HCT116 (cell line): ENCODE measurements around the gene RUNDC1.

Source experiments
- ATF3 ChIP-seq: IDR thresholded peaks from 2 replicates; pipeline ENCODE4 v1.6.1; 2012
- CEBPB ChIP-seq: IDR thresholded peaks from 2 replicates; pipeline ENCODE4 v1.6.1; 2012; ENCODE audit warnings: low read depth
- CTCF ChIP-seq, 3 experiments: fragments of 200-600 bp in 1 of 3; sonication (generic) in 1 of 3; IDR thresholded peaks in 2 of 3; conservative IDR thresholded peaks in 1 of 3; 2 replicates each; pipeline ENCODE4 v1.5.1; 2012 to 2017; ENCODE audit warnings: low read depth in 2 of 3, low read length in 2 of 3, antibody characterized with exemption in 1 of 3, borderline replicate concordance in 1 of 3, control low read depth in 1 of 3, mild to moderate bottlenecking in 1 of 3, mixed read lengths in 1 of 3, mixed run types in 1 of 3, moderate library complexity in 1 of 3; ENCODE audit not compliant: insufficient read depth in 1 of 3
- EGR1 ChIP-seq: IDR thresholded peaks from 2 replicates; pipeline ENCODE4 v1.6.1; 2012; ENCODE audit warnings: low read depth
- EZH2 ChIP-seq: fragments of 200-600 bp; sonication (generic); IDR thresholded peaks from 2 replicates; pipeline ENCODE4 v1.6.1; 2017; ENCODE audit warnings: antibody characterized with exemption, mixed run types
- JUND ChIP-seq: IDR thresholded peaks from 2 replicates; pipeline ENCODE4 v1.6.1; 2012
- POLR2A ChIP-seq: IDR thresholded peaks from 2 replicates; pipeline ENCODE4 v1.7.0; 2011; ENCODE audit warnings: borderline replicate concordance; ENCODE audit not compliant: insufficient read depth, insufficient read length; ENCODE audit errors: extremely low read depth
- POLR2AphosphoS5 ChIP-seq: IDR thresholded peaks from 2 replicates; pipeline ENCODE4 v1.6.1; 2011; ENCODE audit warnings: mild to moderate bottlenecking, low read depth, low read length, moderate library complexity
- RAD21 ChIP-seq: IDR thresholded peaks from 2 replicates; pipeline ENCODE4 v1.6.1; 2012; ENCODE audit warnings: low read depth, mild to moderate bottlenecking
- TCF7L2 ChIP-seq: IDR thresholded peaks from 2 replicates; pipeline ENCODE4 v1.7.0; 2011; ENCODE audit warnings: borderline replicate concordance, inconsistent platforms; ENCODE audit not compliant: insufficient read depth, insufficient read length; ENCODE audit errors: extremely low read depth
- ZFX ChIP-seq: fragments of 450-650 bp; IDR thresholded peaks from 2 replicates; pipeline ENCODE4 v1.6.1; 2017
- TF ChIP-seq, protein P1 (sequence below): IDR thresholded peaks from 2 replicates; pipeline ENCODE4 v1.6.1; 2012

DNA sequence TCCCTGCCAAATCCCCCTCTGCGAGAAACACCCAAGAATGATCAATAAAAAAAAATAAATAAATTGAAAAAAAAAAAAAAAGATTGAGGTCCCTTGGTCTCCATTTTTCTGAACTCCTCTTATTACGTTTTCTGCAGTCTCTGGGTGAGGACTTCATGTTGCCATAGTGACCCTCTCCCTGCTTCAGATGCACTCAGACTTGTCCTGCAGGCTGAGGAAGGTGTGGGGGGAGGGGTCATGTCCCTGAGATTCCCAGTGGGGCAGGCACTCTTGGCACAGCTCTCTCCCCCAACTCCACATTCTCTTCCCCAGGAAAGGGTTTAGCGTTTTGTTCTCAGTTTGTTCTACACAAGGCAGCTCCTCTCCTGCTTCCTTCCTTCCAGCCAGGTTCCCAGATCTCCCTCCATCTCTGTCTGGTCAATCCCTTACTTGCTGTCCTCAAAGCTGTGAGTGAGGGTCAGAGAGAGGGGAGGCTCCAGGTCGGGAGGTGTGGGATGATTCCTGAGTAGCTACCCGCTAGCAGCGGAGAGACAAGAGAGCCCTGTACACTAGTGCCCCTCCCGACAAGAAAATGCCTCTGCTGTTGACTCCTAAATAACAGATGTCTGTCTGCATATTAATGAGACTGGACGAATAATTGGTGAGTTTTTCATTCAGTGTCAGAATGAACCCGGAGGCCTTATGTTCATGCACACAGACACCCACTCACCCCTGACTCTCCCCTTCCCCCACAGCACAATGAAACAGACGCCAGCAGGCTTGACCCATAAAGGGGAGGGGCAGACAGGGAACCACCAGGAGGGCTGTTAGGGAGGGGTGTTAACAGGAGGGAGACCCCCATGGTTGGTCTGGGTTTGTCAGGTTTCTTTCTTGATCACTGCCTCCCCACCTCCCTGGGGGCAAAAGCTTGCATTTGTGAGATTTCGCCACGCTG, 53.9 kb downstream of the RUNDC1 start:
- no peak for TF ChIP-seq POLR2AphosphoS5
- TF ChIP-seq CTCF (IDR thresholded peaks at IDR 0.05 in 2 of 3, conservative IDR thresholded peaks at IDR 0.05 in 1 of 3; ENCODE audit: borderline replicate concordance in 1 of 3, insufficient read depth in 1 of 3, low read depth in 2 of 3, low read length in 2 of 3) = no peak
- TF ChIP-seq TCF7L2 = no peak
- TF ChIP-seq EGR1 = no peak
- TF ChIP-seq POLR2A = no peak
- TF ChIP-seq RAD21 = no peak
- no peak for TF ChIP-seq CEBPB
- no peak for TF ChIP-seq ATF3
- TF ChIP-seq JUND = no peak
- no peak for TF ChIP-seq ZFX
- TF ChIP-seq EZH2 = no peak
- TF ChIP-seq, protein P1, sequence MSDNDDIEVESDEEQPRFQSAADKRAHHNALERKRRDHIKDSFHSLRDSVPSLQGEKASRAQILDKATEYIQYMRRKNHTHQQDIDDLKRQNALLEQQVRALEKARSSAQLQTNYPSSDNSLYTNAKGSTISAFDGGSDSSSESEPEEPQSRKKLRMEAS = no peak
